HK-2 (cell line): Measurements from ENCODE around the gene SACM1L.
"Not testable (repeated sequence)": the region's sequence is repeated elsewhere in the genome, so short reads cannot be mapped to it uniquely, and the experiment has no call there.

Source experiments
- DNase-seq: peaks from one replicate; pipeline ENCODE4 v3.0.0-alpha.2; 2018; ENCODE audit not compliant: unreplicated experiment

Gene SACM1L

DNA sequence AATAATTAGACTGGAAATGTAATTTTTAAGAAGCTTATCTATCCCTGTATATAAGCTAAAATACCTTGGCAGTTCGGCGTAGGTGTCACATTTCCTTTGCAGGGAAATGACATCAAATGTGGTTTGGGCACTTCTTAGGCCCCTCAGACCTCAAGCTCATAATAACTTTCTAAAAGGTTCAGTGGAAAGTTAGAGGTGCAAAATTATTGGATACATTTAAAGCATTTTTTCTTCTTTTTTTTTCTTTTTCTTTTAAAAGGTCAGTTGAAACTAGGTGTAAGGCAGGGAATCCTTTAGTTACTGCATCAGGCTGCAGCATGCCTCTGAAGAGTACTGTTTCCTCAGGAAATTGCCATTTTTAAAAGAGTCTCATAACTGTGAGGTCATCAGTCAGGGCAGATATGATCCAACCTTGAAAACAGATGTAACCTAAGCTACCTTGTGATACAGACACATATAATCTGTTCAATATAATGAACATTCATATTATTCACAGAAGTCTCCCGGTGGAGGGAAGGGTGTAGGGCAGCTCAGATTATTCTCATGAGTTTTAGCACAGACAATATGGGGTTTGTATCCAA lies 4.8 kb downstream of the SACM1L start:
- no peak for DNase-seq

DNA sequence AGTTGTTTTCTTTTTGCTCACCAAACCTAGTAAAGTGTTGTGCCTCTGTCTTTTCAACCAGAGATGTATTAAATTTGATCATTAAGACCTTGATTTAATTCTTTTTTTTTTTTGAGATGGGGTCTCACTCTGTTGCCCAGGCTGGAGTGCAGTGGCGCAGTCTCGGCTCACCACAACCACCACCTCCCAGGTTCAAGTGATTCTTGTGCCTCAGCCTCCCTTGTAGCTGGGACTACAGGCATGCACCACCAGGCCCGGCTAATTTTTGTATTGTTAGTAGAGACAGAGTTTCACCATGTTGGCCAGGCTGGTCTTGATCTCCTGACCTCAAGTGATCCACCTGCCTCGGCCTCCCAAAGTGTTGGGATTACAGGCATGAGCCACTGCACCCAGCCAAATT lies 6.0 kb downstream of the SACM1L start:
- not testable (repeated sequence) for DNase-seq

DNA sequence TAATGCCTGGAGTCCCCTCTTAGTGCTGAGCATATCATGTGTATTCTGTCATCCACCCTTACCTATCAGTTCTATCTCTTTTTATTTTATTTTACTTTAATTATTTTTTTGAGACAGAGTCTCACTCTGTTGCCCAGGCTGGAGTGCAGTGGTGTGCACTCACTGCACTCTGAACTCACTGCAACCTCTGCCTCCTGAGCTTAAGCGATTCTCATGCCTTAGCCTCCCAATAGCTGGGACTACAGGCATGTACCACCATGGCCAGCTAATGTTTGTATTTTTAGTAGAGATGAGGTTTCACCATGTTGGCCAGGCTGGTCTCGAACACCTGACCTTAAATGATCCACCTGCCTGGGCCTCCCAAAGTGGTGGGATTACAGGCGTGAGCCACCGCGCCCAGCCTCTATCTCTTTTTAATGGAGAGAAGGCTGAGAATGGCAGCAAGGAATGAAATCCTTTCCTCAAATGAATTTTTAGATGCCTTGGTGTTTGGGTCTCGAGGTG lies 11.4 kb downstream of the SACM1L start:
- DNase-seq = no peak

DNA sequence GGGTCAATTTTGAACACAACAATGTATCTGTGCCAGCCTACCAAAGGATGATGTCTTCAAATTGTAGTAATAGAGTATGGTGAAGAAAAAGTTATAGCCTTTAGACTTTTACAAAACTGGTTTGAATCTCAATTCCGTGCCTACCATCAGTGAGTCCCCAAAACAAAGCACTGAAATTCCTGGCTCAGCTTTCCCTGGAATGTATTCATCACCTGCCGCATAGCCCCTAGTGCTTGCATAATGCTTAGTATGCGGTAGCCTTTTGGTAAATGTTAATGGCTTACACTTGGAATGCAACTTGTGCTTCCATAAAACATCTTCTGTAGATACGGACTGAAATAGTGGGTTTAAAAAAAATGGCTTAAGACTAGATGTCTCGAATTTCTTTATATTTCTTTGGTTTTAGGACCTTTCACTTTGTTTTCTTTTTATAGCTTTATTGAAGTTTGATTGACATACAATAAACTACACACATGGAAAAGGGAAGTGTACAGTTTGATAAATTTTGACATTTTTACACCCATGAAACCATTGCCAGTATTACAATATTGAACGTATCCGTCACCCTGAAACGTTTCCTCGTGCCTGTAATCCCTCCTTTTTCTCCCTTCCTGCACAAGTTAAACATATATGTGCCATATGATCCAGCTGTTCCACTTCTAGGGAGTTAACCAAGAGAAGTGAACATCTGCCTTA lies 12.1 kb downstream of the SACM1L start:
- DNase-seq = no peak

DNA sequence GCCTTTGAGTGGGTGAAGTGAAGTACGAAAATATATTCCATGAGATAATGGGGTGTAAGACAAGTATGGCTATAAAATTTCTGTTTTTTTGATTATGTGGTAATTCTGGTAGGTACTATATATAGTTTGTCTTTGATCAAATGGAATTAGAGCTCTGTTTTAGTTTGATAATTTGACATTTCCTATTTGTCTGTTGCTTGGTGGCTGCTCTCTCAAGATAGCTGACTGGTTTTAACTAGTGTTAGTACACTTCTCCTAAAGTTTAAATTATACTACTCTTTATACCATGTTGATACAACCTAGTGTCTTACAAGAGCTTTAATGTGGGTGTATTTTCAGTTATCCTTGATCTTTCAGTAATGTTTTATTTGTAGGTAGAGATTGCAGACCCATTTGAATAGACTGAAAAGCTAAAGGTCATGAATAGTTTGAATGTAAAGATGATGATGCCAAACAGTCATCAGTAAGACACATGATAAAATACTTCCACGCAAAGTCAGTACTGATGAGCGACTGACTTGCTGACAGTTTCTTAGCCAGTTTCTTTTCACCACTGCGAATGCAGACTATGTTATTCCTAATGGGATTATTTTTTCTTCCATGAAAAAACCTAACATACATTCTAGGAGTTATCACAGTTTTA lies 15.2 kb downstream of the SACM1L start:
- no peak for DNase-seq

DNA sequence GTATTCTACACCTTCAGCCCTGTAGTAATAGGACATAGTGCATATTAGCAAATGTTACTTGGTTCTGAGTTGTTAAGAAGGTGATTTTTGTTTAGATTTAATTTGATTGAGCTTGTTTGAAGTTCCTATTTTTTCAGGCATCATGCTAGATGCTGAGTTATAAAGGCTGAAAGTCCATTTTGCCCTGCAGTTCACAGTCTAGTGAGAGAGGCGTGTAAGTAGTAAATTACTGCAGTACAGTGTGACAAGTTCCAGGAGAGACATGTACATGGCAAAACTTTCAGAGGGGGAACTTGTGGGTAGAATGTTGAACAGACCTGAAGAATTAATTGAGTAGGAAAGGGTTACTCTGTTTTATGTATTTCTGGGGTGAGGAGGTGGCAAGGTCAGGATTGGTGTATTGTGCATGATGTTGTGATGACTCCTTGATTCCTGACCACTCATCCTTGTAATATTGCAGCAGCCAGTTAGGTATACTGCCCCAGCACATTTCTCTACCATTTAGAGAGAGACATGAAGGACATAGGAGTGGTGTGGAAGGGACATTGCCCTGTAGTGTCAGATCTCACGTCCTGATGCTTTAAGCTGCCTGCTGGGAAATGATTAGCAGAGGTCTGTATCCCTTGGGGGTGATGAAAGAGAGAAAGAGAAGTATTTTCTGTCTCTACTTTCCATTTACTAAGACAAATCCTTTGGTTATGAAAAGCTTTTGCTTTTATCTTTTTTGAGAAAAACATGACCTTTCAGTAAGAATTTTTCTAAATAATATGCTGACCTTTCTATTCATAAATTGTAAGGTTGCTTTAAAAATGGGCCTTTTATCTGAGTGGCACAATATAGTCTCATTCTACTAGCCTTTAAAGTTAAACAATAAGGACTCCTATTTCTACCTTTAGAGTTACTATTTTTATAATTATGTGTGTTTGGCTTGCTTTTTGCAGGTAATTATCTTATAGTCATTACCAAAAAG lies 16.9 kb downstream of the SACM1L start:
- DNase-seq = no peak

DNA sequence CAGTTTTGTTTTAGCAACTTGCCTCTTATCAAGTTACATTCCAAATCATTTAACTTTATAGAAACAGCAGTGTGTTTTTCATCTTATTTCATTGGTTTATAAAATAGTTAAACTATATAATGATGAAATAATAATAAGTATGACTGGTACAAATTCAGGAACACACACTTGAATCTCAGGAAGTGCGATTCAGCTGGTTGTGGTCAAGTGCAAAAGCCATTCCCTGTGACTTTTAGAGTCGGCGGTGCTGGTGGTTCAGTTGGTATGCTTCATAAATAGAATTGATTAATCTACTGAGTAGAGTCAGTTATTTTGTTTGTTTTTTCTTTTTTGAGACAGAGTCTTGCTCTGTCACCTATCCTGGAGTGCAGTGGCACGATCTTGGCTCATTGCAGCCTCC lies 22.7 kb downstream of the SACM1L start:
- DNase-seq = no peak

DNA sequence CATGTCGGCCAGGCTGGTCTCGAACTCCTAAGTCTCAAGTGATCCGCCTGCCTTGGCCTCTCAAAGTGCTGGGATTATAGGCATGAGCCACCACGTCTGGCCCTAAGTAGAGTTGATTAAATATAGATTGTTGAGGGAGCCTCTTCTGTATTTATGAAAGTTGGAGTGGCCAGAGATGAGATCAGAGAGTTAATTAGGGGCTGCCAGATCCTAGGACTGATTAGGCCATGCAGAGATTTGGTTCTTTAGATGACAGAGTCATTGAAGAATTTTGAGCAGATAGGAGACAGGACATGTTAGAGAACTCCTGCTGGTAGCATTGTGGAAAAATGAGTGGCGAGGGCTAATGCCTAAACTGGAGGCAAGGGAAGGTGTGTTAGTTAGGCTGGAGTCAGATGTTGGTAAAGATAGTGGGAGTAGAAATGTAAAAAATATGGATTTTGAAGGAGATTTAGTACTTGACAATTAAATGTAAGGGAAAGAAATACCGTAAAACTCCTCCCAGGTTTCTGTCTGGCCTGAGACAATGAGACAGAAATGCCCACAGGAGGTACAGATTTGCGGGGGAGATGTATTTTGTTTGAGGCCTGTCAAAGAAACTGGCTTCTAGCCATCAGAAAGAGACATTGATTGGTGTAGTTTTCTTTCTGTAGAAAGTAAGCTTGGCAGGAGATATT lies 23.4 kb downstream of the SACM1L start:
- no peak for DNase-seq

DNA sequence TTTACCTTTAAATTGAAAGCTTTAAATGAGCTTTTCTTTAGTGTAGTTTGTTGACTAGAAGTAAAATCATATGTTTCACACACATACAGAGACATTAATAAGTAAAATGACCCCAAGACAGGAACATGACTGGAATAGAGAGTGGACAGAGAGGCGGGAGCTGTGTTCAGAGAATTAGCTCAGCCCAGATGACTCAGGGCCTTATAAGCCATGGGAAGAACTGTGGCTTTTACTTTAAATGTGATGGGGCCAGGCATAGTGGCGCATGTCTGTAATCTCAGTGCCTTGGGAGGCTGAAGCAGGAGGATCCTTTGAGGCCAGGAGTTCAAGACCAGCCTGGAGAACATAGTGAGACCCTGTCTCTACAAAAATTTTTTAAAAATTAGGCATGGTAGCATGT lies 26.7 kb downstream of the SACM1L start:
- DNase-seq = no peak

DNA sequence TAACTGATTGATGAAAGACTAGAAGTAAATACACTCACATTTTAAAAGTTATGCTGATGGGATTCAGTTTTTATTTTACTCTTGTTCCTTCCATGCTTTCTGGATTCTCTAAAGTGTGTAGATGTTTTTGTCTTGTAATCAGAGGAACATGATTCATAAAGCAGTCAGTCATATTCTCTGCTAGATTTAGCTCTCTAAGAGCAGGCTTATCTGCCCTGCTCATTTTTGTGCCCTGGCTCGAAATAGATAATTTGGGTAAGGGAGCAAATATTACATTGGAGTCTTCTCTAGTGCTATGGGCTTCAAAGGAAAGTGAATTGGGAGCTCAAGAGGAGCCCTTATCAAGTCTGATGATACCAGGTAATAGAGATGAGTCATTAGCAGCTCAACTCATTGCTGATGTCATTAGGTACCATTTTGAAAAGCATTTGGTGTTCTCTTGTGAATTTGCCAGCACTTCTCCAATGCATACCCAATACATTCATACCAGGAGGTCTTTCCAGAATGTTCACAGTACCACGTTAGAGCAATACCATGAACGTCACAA lies 27.7 kb downstream of the SACM1L start:
- no peak for DNase-seq

DNA sequence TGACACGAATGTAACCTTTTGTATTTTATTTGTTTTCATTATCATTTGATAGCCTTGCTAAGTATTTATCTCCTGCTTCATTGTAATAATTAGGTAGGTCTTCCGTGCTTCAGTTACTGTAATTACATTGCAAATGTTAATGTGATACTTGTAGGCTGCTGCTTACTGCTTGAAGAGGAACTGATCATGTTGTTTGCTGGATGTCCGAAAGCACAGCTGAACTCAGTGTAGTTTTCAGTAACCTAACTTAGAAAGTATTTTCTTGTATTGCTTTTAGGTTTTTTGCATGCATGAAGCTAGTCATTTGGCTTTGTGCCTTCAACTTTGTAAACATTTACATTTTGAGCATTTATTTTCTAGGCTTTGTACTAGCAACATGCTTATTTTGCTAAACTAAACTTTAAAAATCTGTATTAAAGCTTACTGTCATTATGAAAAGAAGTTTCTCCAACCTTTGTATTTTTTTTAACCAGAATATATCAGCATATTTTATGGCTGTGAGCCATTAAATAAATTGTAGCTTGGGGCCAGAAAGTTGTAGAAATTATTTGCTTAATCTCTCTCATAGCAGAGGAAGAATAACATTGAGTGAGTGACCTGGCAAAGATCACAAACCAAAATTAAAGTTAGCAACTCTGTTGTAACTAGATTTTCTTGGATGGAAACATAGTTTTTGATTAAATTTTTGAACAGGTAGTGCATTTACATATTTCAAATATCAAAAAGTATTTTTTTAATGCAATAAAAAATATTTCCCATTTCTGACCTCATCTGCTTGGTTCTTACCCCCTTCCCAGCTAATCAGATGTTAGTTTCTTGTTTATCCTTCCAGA lies 30.7 kb downstream of the SACM1L start:
- DNase-seq = no peak

DNA sequence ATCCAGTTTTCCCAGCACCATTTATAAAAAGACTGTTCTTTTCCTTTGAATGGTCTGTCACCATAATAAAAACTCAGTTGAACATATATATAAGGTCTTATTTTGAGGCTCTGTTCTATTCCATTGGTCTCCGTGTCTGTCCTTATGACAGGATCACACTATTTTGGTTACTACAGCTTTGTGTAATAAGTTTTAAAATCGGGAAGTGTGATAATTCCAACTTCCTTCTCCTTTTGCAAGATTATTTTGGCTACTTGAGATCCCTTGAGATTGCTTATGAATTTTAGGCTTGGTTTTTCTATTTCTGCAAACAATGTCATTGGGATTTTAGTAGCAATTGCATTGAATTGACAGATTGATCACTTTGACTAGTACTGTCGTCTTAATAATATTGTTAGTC lies 35.7 kb downstream of the SACM1L start:
- DNase-seq = no peak

DNA sequence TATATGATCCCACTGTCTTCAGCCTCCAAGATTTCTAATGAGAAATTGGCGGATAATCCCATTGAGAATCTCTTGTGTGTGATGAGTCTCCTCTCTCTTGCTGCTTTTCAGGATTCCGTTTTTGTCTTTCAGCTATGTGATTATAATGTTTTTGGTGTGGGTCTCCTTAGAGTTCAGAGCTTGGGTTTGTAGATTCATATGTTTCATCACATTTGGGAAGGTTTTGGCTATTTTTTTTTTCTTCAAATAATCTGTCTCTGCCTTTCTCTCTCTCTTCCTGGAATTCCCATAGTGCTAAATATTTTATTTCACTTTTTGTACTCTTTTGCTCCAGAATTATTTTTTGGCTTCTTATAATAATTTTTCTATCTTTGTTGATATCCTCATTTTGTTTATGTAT lies 40.4 kb downstream of the SACM1L start:
- no peak for DNase-seq

DNA sequence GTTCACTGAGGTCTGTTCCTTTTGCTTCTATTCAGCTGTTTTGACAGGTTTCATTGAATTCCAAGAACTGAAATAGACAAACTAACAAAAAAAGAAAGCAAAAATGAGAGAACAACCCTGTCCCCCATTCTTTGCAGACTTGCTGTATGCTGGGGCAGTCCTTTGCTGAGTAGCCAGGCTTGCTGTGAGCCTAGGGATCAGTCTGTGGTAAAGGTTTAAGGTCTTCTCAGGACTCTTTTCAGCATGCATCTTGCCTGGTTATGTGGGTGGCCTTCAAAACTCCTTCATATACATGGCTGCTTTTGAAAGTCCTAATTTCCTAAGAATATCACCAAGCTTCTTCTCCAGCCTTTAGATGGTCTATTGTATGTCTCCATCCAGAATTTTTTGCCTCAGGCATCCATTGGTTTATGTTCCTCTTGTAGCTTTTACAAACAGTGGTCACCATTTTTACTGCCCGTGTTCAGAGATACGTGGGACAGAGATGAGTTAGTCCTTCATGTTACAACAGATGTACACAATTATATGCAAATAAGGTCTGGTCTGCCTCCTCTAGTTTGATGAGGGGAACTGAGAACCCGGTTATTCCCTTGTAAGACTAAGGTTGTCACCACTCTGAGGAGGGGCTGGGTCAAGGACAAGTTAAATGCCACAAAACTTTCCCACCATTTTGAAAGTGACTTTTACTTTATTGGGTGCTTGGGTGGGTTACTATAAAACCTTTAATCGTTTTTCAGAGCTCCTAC lies 41.4 kb downstream of the SACM1L start:
- no peak for DNase-seq

DNA sequence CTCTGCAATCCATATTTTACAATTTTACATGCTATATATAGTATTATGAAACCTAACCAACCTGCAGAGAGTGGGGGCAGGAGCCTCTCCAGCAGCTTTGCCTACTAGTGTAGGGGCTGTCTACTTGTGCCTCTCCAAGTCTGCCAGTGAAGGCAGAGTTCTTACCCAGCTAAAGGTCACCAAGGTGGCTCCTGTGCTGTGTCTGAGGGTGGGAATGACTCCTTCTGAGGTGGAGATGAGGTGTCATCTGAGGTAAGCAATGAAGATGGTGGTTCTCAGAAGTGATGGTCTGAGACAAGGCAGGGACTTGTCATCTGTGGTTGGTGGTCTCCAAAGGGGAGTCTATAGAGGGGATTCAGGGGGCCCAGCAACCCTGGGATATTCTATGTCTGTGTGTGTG lies 47.5 kb downstream of the SACM1L start:
- DNase-seq = no peak

DNA sequence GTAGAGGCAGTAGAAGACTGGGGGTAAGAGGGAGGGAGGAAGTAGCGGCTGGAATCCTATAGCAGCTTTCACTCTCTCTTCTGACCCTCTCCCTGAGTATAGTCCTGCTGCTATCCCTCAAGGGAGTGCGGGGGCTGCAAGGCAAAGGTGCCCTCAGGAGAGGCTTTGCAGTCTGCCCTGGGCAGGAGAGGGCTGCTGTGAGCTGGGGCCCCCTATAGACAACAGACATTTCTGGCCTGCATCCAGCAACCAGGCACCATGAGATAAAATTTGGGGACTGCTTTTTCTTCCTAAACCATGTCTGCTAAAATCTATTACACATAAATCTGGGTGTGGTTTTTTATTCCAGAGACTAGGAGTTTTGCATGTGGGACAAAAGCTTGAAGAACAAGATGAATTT lies 48.0 kb downstream of the SACM1L start:
- DNase-seq = no peak

DNA sequence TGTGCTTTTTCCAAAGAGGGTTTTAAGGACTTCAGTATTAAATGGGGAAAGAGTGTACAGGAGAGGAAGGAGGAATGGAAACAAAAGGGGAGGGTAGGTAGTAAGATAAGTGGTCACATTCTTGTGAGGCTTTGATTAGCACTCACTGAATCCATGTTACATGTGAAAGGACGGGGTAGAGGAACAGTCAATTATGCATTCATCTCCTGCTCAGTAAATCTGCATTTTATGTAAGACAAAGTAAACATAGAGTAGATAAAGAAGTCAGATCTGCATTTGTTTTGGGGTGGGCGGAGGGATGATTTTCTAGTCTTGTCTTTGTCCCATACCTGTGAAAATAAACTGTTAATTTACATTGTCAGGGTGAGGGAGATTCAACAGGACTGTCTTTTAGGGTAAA lies 50.8 kb downstream of the SACM1L start:
- no peak for DNase-seq

DNA sequence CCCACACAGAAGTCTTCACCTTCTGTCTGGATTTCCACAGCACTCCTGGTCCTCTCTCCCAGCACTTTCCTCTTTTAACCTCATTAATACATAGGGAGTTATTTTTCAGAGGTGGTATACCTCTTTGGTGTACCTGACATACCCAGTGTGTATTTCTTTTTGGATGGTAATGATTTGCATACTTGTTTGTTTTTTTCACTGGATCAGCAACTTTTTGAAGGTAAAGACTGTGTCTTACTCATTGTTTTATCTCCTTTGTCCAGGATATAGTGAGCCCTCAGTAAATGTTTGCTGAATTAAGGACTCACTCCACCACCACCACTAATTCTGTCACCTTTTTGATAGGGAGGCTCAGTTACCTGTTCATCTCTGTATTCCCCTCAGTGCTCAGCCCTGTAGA lies 52.1 kb downstream of the SACM1L start:
- DNase-seq = no peak

DNA sequence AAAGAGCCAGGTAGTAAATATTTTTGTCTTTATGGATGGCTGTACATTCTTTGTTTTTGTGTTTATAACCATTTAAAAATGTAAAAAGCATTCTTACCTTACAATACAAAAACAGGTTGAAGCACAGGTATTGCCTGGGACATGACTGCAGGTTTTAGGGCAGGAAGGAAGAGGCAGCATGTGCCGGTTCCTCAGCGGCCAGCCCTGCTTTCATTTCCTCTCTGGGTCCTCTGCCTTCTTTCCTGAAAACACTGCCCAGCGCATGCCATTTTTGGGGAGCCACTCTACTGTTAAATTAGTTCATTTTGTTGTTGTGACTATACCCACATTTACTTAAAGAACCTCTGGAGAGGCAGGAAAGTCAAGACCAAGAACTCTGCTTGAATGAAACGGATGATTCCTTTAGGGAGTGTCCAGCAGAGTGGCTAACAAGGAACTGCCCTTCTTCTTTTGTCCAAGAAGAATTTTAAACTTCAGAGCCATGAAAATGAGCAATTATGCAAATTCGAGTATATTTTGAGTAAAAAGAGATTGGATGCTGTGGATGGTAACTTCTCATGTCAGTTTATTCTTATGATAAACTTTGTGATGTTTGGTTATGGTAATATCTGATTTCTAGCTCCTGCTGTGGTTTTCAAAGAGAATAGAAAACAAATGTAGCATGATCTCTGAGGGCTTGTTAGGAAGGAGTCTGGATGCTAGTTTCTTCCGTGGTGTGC lies 52.7 kb downstream of the SACM1L start:
- no peak for DNase-seq
